CD4-positive, alpha-beta T cell treated with Interleukin-21 for 1 hour (primary cell): ENCODE results near the gene AP3D1.

Experiments used
- DNase-seq: peaks from one replicate; pipeline ENCODE4 v3.0.0-alpha.2; 2020

AP3D1 gene

DNA sequence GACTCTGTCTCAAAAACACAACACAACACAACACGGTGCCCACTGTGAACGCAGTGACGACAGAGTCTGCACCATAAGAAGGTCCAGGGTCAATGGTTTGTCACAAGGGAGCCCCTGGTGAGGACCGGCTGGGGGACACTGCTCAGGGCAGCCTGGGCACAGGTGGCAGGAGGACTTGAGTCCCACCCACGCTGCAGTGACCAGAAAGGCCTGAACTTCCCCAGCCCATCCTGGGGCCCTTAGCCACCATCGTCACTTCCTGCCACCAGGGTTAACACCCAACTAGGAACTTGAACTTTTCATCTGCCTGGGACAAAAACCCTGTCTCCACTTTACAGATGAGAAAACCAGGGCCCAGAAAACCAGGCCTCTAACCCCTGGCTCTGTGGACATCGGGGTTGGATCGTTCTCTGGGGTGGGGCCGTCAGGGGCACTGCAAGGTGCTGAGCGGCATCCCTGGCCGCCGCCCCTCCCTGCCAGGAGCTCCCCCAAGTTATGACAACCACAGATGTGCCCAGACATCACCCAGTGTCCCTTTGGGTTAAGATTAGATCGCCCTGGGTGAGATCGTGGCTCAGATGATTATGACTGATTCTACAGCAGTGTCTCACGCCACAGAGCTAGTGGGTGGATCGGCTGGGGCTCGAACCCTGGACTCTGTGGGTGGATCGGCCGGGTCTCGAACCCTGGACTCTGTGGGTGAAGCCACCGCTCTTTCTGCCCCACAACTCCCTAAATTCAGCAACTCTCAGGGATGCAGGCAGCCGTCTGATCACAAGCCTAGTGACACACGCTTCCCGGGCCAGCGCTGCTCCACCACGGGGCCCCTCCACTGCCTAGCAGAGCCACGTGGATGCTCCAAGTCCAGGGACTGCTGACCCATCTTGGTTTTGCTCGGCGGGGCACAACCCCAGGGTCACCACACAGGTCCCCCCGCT lies 69.2 kb downstream of the AP3D1 start:
- peak; percentile 78 for DNase-seq

DNA sequence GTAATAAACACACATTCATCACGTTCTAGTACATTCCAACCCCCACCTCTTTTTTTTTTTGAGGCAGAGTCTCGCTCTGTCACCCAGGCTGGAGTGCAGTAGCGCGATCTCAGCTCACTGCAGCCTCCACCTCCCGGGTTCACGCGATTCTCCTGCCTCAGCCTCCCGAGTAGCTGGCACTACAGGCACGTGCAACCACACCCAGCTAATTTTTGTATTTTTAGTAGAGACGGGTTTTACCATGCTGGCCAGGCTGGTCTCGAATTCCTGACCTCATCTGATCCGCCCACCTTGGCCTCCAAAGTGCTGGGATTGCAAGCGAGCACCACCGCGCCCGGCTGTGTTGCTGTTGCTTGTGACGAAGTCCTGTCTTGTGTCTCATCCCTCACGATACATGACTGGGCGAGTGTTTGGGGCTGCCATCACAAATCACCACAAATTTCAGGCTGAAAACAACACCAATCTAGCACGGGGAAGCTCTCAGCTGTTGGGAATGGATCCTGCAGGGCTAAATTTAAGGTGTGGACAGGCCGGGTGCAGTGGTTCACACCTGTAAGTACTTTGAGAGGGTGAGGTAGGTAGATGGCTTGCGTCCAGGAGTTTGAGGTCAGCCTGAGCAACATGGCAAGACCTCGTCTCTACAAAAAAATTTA lies 70.9 kb downstream of the AP3D1 start:
- no peak for DNase-seq

DNA sequence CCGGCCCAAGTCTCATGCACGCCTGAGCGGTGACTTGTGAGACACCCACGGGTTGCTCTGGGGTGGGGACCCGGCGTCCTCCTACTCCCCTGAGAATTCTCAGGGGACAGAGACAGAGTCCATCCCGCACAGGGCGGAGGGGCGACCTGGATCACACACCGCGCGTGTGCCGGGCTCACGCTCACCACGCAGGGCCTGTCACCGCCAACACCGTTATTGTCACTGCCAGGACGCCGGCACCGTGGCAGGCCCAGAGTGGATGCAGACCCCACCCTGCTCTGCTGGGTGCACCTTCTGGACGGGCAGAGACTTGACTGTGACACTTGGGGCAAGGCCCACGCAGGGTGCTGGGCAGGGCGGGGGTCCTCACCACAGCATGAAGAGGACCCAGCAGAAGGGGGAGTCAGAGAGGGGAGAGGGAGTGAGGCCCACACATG lies 71.5 kb downstream of the AP3D1 start:
- DNase-seq = no peak

DNA sequence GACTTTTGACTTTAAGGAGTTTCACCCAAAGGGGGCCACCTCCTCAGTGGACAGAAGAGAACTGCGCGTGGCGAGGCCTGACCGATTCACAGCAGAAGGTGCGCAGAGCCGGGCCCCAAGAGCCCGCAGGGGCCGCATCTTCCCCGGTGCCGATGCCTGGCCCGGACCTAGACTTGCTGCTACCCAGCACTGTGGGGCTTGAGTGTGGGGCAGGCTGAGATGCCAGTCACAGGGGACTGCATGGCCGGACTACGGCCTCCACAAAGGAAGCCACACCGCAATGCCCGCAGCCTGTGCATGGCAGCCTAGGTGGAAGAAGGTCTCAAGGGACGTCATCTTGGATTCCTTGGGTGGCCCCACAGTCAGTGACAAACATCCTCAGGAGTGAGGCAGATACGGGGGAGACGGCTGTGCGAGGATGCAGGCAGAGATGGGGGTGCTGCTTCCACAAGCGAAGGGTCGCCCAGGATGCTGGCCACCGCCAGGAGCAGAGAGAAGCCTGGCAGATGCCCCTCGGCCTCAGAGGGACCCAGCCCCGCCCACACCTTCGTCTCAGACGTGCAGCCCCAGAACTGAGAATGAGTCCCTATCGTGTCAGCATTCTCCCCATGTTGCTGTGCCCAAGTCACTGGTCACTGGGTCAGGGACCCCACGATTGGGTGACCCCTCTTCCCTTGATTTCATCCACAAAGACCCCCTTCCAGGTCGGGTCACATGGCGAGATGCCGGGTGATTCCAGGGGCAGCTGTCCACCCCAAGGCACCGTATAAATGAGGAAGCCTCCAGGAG lies 72.1 kb downstream of the AP3D1 start:
- DNase-seq = no peak

DNA sequence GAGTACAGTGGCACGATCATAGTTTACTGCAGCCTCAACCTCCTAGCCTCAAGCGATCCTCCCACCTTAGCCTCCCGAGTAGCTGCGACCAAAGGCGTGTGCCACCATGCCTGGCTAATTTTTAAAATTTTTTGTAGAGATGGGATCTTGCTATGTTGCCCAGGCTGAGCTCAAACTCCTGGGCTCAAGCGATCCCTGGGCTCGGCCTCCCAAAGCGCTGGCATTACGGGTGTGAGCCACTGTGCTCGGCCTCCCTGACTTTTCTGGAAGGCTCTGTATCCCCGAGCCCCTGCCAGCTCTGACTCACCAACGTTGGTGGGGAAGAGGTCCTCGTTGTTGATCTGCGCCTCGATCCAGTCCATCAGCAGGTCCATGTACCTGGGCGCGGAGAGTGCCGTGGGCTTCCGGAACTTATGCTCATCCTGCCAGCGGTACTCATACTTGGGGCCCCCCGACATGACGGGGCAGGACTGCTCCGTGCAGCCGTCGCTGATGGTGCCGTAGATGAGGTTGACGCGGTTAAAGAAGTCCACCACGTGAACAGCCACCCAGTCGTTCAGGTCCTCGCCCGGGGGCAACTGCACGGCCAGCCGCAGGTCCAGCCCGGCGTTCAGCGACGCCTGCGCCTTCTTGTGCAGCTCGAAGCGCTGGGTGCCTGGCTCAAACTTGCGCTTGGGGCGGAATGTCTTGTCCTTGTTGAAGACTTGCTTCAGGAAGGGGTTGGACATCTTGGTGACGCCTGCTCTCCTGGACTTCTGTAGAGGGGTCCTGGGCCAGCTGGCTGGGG lies 73.3 kb downstream of the AP3D1 start:
- no peak for DNase-seq

DNA sequence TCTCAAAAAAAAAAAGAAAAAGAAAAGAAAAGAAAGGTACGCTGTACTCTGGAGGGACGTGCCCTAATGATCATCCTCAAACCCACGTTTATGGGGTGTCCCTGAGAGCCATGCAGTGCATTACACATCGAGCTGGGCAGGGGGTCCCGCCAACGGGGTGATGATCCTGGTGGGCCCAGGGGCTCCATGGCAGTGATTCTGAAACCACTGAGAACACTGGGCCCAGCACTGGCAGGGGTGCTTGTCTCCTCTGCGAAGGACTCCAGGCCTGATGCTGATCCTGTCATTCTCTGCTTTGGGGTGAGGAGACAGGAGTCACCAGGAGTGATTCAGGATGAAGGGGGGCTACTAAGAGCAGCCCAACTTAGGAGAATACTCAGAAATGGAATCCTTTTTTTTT lies 74.0 kb downstream of the AP3D1 start:
- DNase-seq = no peak

DNA sequence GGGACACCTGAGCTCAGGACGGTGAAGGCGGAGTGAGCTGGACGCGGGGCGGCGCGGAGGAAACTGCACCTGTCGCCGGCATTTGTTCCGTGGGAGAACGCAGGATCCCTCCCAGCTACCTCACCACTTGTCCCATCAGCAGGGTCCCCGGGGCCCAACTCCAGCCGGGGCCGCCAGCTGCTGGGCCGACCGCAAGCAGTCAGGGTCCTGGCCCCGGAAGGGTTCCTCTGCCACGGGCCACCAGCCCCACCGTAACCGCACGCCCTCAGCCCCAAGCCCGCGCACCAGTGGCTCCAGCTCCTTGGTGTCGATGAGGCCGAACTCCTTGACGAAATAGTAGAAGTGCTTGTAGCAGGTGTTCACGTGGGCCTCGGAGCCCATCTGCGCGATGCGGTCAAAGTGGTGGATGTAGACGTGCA lies 74.8 kb downstream of the AP3D1 start:
- no peak for DNase-seq

DNA sequence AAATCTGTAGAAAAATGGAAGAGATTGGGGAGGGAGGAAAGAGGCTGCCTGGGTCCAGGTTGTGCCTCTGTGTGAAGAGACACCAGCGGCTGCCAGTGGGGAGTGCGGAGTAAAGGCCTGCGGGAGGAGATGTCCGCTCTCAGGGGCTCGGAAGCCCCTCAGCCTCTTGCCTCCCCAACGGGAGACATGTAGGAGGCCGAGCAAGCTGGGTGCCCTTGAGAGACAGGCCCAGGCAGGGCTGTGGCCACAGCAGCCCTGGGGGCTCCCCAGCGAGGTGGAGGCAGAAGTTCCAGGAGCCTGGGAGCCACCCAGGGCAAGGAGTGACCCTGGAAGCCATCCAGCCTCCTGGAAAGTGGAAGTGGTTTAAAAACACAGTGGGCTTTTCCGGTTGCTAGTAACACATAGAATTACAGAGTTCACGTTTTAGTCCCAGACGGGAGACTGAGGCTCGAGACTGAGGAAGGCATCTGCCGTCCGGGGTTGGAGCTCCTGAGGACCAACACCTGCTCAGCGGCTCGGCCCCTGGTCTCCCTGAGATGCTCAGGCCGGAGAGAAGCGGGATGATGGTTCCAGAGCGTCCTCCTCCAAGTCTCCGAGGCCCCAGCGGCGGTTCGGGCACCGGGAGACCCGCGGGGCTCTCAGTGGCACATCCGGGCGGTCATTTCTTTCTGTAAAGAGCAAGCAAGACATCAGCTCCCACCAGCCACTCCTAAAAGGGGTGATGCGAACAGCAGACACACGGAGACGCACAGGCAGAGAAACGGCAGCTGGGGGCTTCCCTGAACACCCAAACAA lies 78.4 kb downstream of the AP3D1 start:
- DNase-seq = no peak

DNA sequence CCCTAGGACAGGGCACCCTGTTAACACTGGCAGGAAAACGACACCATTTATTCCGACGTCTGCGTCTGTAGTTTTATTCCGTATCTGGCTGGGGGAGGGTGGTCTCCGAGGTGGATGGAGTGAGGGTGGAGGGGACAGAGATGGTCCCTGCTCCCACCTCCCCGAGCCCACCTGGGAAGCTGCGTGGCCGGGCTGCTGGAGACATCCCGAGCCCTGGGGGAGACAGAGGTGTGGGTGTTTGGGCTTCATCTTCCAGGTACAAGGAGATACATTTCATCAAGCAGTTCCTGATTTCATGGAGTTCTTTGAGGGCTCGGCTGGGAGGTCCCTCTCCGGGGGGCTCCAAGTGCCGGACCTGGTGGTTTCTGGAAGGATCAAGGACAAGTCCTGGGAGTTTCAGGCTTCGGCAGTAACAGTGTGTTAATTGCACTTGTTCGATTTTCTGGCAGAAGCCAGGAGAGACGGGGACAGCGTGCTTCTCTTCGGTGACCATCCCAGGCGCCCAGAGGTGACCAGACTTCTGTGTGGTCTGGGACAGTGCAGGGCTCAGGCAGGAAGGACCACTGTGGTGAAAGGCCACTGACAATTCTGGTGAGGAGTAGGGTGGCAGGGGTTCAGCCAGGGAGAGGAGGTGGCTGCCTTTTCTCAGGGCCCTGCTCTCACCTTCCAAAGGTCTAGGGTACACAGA lies 80.2 kb downstream of the AP3D1 start:
- DNase-seq = no peak

DNA sequence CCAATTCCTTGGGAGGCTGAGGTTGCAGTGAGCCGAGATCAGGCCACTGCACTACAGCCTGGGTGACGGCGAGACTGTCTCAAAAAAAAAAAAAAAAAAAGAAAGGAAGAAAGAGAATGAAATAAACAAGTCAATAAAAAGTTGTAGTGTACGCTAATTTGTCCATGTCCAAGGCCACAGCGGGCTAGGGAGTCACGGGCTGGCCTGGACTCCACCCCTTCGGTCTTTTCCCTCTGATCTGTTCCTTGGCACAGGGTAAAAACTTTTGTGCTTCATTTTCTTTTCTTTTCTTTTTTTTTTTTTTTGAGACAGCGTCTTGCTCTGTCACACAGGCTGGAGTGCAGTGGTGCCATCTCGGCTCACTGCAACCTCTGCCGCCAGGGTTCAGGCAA lies 80.9 kb downstream of the AP3D1 start:
- no peak for DNase-seq

DNA sequence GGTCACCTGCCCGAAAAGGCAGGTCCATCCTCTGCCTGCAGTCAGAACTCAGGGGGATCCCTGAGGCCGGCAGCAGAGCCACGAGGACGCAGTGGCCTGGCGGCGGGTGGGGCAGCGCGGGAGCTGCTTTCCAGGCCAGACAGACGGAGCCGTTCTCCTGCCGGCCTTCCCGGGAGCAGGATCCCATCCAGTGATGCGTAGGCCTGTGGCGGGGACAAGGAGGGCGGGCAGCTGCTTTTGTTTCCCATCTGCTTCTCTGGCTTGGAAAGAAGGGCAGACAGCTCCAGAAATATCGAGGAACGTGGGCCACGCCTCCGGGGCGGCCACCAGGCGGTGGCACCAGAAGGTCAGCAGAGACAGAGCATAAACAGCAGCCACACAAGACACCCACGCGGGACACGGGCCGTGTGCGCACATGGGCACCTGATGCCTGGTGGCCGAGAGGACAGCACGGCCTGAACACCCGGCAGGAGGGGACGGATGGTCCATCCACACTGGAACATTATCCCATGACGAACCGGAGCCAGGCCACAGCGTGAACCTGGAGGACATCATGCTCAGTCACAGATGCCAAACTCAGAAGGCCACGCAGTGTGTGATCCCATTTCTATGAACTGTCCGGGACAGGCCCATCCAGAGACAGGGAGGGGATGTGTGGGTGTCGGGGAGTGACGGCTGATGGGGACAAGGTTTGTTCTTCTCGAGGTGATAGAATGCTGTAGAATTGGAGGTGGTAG lies 86.4 kb downstream of the AP3D1 start:
- no peak for DNase-seq

DNA sequence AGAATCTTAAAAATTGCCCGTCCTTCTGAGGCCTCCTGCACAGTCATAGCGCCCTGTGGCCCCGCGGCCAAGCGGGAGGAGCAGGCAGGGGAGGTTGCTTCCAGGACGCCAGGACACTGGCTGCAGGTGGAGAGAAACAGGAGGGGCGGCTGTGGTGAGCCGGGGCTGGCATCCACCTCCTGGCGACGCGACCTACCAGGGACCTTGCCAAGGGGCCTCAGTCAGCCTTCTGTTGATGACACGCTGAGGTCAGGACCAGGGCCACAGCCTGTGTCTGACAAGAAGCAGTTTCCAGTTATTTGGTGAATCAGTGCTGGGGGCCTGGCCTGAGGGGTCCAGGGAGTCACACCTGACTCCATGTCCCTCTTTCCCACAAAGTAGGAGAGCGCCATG lies 87.0 kb downstream of the AP3D1 start:
- no peak for DNase-seq

DNA sequence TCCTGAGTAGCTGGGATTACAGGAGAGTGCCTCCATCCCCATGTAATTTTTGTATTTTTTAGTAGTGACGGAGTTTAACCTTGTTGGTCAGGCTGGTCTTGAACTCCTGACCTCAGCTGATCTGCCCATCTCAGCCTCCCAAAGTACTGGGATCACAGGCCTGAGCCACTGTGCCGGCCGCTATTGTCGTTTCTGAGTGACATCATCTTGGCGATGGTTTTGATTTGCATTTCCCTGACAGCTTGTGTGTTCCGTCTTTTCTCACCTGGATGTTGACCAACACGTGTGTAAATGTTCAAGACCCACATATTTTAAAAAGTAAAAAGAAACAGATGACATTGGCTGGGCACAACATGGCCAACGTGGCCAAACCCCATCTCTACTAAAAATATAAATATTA lies 87.5 kb downstream of the AP3D1 start:
- DNase-seq = no peak

DNA sequence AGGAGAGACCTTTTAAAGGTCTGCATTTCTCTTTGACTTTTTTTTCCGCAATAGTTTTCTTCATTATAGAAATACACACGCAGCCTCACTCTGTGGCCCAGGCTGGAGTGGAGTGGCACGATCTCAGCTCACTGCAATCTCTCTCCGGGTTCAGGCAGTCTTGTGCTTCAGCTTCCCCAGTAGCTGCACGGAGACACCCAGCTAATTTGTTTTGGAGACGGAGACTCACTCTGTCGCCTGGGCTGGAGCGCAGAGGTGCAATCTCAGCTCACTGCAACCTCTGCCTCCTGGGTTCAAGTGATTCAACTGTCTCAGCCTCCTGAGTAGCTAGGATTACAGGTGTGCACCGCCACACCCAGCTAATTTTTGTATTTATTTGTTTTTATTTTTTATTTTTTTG lies 88.6 kb downstream of the AP3D1 start:
- DNase-seq = no peak

DNA sequence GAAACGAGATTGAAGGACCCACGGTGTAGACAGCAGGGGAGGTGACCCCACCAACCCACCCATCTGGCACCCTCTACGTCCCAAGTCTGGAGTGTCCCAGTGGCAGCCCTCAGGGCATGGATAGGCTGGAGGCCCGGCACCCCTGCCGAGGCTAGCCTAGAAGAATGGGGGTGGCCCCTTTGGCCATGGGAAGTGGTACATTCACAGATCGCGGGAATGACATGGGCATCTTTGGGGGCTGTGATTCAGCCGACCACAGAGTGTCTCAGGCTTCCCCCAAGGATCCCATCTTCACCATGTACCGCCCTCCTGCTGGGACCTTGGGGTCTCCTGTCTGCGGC lies 89.0 kb downstream of the AP3D1 start:
- DNase-seq = no peak

DNA sequence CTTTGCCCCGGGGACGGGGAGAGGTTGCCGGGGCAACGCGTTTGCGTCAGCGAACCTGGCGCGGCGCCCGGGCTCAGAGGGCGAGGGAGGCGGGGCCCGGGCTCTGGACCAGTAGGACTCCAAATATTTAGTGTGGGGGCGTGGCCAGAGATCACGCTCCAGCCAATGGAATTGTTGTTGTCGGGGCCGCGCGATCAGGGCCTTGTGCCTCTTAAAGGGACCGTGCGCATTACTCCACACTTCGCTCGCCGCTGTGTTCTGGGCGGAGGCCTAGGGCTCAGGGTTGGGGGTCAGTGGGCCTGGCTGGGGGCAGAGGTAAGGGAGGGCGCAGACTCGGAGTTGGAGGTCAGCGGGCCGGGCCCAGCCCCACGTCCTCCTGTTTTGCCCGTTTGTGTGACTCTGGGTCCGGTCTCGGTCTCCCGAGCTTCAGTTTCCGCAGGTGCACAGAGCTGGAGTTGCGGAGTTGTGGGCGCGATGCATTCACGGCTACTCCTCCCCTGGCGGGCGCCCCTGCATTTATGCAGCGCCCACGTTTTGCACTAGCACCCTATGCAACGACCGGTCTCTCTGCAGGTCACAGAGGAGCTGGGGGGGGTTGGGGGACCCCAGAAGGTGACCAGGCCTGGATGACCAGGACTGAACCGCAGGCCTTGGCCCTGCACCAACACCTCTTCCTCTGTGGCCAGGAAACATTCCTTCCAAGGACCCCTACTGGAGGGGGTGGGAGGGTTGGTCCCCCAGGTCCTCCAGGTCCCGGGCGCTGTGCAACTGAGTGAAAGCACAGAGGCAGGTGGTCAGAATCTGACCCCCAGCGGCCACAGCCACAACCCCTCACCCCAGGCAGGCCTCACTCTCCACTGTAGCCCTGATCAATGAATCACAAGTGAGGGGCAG lies 89.6 kb downstream of the AP3D1 start:
- peak; percentile 99 for DNase-seq

DNA sequence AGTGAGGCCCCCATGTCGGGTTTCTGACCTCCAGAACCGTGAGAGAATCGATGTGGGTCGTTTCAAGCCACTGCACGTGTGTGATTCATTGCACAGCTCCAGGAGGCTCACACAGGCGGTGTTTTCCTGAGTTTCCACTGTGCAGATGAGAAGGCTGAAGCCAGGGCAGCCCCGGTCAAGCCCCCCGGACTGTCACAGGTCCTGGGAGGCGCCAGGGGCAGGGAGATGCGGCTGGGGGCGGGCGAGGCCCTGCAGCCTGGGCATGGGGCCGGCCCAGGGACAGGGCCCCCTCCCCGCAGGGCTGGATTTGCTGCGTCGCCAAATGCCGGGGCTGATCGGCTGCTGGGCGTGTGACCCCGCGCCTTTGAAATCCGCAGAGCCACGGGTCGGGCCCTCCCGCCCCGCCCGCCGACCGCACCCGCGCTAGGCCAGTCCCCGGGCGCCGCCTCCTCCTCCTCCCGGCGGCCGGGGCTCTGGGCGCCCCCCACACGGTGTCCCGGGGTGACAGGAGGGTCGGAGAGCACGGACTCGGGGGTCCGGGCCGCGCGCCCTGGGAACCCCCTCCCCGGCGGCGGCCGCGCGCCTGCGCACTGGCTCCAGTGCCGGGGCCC lies 90.4 kb downstream of the AP3D1 start:
- no peak for DNase-seq

DNA sequence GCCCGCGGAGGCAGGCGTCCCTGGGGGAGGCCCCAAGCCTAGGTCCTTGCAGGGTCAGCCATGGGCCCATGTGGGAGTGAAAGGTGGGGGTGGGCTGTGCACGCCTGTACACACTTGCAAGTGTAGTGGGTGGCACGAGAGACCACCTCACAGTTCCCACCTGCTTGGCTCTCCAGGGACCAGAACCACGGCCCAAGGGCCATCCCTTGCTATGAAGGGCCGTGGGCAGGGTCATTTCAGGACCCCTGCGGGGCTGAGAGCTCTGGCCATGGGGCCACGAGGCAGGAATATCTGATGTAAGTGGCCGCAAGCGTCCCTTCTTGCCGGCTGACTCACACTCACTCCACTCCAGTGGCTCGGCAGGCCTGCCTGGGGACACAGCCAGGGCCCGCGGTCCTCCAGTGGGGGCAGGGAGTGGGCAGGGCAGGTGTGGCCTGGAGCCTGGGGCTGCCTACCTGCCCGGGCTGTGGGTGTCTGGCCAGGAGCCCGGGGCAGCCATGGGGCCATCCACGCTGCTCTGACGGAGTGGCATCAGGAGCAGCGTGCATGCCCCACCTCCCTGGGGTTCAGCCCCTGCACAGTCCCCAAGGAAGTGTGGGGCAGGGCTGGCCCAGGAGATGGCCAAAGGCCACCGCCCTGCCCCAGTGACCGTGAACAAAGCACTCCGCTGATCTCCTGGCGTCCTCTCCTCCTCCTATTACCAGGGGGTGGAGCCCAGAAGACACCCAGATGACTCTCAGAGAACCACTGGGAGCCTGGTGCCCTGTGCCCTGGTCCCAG lies 91.8 kb downstream of the AP3D1 start:
- DNase-seq = no peak
